ENCODE measurements around the gene GUCY1A2.
"Not testable (repeated sequence)": the region's sequence is repeated elsewhere in the genome, so short reads cannot be mapped to it uniquely, and the experiment has no call there.

GUCY1A2 gene

DNA sequence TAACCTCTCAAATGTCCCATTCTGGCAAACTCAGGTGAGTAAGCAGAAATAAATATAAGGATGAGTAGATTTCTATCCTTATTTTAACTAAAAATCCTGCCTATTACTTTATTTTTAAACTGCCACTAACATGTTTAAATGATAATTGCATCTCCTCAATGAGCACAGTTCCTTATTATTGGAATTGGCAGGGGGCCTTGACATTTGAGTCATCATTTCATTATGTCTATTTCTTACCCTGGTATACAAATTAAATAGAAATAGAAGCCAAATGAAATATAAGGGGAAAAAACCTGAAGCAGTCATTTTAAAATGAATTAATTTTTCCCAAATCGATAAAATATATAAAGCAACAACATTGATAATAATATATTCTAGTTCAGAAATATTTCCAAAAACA lies 81.2 kb downstream of the GUCY1A2 start:
- no peak for DNase-seq

DNA sequence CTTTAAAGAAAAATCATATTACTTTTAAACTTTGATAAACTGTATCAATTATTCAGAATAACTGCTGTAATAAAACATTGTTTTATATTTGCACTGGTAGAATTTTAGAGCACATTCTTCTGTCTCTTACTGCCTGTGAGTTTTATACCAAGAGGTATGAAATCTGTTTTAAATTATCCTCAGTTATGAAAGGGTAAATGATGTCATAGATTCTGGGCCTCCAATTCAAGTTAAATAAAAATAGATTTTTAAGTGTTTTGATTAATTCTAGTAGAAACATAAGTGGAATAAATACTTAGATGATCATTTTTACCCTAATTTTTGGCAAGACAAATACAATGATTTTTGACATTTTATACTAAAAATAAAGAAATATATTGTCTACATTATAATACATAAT lies 93.0 kb downstream of the GUCY1A2 start:
- no peak for DNase-seq

DNA sequence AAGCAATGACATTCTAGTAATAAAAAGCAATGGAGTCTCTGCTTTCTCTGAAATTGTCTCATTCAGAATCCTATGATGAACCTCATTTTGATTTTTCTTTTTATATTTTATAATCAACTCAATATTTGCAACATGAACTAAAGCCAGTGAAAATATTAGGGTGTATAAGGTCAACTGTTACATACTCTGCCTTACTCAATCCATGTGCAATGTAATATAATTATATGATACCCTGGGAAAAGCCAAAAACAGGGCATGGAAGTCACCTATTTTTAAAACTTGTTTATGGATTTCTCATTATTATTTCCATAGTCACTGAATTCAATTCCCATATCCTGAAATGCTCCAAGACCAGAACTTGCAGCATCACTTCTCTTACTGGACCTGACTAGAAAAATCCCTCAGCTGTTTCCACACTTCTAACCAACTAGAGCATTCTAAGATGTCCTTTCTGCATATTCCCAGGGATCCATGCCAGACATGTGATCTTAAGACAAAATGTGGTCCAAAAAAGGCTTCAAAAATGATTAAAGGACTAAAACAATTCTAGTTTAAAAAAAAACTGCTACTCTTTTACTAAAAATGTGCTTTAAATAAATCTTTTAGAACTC lies 97.3 kb downstream of the GUCY1A2 start:
- DNase-seq = no peak

DNA sequence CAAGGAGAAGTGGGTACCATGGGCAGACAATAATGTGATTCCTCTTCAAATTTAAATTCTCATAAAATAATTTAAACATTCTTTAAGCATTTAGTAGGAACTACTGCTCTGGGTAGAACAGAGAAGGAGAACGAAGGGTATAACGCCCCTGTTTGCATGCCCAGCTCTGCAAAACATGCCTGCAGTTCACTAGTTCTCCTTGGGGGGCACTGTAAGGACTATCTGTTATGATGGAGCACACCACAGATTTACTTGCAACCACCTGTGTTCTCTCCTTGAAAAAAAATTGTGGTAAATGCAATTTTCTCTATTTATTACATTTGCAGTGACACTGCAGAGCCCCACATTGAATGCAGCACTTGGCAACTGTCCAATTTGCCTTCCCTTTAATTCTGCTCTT lies 100.3 kb downstream of the GUCY1A2 start:
- DNase-seq = peak; percentile 41

DNA sequence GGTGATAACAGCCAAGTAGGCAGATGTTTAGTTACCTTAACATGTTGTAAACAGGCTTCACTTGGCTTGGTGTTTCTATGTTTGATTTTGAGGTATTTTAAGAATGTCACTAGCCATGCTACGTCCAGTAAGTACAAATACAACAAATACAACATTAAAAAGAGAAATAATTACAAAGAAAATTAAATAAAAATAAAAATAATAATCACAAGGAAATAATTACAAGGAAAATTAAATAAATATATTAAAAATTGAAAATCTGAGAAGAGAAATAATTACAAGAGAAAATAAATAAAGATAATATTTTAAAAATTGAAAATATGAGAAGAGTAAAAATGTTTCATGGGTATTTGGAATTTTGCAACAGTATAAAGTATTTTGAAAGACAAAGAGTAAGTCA lies 103.9 kb downstream of the GUCY1A2 start:
- DNase-seq = no peak

DNA sequence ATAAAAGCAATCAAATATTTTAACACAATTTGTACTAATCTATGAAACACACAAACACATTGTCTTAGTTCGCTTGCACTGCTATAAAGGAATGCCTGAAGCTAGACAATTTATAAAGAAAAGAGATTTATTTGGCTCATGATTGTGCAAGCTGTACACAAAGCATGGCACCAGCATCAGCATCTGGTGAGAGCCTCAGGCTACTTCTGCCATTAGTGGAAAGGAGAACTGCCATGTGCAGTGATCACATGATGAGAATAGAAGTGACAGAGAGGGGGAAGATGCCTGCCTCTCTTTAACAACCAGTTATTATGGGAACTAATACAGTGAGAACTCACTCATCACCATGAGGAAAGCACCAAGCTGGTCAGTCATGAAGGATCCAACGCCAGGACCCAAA lies 105.1 kb downstream of the GUCY1A2 start:
- DNase-seq = no peak

DNA sequence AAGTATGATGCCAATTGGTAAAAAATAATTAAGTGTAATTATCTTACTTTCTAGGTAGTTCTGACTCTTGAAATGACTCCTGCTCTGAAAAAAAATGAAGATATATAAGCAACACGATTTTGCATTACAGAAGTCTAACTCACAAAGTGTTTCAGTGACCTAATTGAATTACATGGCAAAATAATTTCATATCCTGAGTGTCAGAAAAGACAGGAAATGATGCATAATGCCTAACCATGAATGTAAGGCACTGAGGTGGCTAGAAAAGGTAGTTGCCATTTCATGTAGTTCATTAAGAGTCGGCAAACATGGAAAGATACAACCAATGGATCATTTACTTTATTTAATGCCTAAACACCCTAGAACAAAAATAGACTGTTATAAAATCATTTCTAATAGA lies 113.5 kb downstream of the GUCY1A2 start:
- DNase-seq = no peak

DNA sequence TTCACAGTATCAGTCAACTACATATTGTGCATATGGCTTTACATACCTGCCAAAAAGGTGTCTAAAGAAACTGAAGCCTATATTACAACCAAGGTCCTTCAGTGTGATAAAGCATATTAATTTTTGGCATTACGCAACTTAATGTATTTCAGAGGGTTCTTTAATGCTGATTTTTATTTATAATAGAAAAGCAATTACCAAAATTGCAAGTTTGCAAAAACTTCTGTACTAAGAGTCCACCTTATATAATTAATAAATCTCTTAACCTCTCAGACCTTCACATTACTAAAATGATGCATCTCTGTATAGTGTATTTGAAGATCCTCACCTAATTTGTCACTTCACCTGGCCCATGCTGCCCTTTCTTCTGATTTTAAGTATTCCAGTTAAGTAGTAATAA lies 128.6 kb downstream of the GUCY1A2 start:
- no peak for DNase-seq

DNA sequence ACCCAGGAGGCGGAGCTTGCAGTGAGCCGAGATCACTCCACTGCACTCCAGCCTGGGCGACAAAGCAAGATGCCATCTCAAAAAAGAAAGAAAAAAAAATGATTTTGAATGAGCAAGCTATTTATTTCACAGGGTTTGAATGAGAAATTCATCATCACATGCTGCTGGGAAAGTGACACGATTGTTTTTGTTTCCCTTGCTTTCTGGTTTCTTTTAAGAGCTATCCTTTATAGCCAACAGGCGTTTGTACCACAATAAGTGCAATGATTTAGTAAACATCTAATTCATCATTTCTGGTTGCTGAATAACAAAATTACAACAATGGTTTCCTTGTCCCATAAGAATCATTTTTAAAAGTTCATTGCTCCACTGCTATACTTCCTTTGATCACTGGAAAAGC lies 129.9 kb downstream of the GUCY1A2 start:
- DNase-seq = no peak

DNA sequence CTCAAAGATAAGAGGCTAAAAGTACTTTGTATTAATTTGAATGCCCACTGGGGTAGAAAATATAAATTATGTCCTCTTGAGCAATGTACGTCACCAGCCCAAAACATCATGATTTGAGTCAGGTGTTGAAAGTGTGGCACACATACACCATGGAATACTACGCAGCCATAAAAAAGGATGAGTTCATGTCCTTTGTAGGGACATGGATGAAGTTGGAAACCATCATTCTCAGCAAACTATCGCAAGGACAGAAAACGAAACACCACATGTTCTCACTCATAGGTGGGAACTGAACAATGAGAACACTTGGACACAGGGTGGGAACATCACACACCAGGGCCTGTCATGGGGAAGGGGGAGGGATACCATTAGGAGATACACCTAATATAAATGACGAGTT lies 134.6 kb downstream of the GUCY1A2 start:
- DNase-seq = not testable (repeated sequence)

DNA sequence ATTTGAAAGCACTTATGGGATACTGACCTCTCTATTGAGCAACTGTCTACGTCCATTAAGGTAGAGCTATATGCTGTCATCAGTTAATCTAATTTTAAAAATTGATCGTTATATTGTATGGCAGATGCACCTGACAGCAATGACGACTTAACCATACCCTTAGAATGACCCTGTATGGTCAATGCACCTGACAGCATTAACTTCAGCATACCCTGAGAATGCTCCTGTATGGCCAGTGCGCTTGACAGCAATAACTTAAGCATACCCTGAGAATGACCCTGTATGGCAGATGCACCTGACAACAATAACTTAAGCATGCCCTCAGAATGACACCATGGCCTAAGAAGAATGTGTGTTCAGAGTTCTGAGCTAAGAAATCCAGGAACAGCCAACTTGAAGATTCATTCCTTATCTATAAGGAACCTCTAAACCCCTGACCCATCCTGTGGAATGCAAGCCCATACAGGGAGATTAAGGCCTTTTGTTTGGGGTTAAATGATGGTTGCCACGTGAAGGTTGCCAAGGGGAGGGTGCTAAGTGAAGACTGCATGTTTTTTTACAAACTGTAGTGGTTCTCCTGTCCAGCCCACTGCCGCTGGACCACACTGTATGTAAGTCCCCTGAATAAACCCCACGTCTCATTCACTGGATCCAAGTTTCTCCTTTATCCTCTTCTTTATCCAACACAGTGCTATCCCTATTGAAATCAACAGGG lies 138.3 kb downstream of the GUCY1A2 start:
- no peak for DNase-seq

DNA sequence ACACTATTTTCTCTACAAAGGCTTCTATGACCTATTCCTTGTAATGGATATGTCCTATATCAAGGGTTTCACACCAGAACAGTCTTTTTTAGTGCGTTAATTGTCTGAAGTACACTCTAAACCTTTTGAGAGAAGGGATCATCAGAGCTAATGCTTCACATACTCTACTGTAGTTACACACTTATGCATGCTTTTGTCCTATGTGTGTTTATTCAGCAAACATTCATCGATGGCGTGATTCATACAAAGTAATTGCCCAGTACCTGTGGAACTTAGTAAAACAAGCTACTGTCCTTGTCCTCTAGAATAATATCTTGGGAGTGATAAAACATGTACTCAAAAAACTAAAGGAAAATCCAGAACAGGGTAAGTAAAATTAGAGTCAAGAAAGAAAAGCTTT lies 139.2 kb downstream of the GUCY1A2 start:
- no peak for DNase-seq

DNA sequence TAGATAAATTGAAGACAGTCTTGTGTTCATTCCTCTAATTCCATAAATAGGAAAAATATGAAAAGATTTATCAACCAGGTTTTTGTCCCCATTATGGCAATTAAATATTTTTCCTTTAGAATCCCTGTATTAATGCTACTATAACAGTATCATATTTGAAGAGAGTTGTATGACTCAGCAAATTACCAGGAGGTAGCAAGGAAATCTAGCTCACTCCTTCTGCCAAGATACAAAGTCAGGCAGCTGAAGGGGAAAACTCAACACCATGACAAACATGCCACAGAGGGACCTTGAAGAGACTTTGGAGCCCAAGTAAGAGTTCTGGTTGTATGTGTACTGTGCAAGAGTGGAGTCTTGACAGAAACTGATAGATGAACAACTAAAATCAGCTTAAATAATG lies 143.3 kb downstream of the GUCY1A2 start:
- no peak for DNase-seq

DNA sequence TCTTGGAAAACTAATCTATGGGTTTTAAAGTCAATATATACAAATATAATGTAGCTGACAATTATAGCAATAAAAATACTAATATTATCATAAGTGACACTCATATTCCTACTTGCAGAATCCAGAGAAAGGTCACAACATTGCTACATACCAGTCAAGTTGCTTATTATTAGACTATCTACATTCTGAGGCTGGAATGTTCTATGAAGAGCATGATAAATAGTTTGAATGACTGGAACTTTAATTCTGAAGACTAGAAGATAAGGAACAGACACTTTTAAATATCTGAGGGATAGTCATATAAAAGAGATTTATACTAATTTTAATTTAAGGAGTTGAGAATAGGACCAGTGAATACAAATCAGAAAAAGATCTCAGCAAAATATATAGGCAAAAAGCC lies 146.0 kb downstream of the GUCY1A2 start:
- no peak for DNase-seq

DNA sequence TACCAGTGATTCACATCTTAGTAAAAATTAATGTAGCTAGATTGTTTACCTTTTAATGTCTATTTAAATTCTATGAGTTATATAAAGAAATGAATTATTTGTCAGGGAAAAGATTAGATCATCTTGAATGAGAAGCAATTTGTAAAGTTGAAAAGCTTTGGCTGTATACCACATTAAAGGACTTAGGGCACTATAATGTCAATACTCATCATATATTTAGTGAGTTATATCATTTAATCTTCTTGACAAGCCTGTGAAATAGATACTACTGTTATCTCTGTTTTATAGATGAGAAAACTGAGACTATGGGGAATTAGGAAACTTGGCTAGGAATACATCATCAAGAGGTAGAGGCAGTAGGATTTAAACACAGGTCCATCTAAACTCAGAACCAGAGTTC lies 160.1 kb downstream of the GUCY1A2 start:
- DNase-seq = no peak

DNA sequence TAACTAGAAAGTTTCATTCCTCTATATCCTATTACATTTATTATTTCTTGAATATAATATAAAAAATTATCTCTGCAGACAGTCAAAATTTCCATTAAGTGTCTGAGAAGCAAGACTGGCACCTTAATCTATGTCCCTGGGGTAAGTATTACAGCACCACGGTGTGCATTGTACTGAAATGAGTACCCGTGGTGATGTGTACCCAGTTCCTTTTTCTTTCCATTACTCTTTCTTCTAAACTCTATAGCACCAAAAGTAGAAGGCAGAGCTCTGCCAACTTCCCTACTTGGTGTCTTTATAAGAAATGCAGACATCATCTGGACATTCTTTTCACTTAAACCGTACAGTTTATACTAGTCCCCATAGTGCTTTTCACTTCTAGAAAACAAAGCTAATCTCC lies 161.7 kb downstream of the GUCY1A2 start:
- DNase-seq = no peak

DNA sequence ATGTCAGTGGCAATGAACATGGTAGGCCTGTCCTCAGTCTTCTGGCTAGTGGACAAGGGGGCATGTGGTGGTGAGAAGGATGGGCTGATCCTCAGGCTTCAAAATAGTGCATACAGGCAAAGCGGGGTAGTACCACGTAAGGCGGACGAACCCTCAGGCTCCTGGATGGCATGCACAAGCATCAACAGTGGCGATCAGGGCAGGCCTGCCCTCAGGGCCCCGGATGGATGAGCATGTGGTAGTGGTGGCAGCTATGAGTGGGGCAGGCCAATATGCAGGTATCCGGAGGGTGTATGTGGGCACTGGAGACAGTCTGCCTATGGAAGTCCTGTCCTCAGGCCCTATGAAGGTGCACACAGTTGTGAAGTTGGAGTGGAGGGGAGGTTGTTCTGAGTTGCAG lies 163.8 kb downstream of the GUCY1A2 start:
- no peak for DNase-seq

DNA sequence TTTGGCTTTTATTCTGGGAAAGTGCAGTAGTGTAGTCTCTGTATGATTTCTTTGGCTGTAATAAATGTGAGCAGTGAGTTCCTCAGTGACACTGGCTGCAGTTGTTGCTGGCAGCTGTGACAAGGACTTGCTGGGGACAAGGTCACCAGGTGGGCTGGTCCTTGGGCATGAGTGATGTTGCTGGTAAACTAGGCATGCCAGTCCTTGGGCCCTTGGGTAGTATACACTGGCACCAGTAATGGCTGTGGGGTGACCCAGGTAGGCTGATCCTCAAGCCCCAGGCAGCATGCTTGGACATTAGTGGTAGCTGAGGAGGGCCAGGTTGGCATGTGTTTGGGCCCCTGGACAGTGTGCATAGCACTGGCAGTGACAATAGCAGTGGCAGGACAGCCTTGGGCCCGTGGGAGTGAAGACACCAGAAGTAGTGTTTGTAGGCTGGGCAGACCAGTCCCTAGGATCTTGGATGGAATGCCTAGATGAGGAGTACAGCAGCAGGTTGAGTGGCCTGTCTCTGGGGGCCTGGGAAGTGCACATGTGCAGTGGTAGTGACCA lies 164.3 kb downstream of the GUCY1A2 start:
- DNase-seq = no peak

DNA sequence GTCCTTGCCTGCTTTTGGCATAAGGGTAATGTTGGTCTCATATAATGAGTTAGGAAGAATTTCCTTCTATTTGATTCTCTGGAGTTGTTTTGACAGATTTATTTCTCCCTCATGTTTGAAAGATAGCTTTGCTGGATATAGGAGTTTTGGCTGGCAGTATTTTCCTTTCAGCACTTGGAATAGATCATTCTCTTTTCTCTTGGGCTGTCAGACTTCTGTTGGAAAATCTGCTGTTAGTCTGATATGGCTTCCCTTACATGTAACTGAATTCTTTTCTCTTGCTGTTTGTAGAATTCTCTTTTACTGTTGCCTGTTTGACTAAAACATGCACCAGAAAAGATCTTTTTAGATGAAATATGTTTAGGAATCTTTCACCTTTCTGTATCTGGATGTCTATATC lies 165.5 kb downstream of the GUCY1A2 start:
- no peak for DNase-seq

DNA sequence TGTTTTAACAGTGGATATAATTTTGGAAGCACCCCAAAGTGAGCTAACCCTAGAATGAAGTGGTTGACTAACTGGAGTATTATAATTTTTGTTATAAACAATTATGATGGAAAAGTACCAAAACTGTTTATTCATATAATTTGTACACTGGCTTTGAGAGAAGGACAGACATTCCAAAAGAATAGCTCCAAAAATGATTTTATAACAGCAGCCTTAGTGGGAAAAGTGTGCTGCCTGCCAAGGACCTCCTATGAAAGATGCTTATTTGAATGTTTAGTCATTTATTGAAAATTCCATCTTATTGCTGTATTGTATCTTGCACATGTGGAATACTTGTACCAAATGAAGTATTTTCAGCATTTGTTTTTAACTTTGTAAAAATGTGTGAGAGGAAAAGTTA lies 169.8 kb downstream of the GUCY1A2 start:
- DNase-seq = no peak

DNA sequence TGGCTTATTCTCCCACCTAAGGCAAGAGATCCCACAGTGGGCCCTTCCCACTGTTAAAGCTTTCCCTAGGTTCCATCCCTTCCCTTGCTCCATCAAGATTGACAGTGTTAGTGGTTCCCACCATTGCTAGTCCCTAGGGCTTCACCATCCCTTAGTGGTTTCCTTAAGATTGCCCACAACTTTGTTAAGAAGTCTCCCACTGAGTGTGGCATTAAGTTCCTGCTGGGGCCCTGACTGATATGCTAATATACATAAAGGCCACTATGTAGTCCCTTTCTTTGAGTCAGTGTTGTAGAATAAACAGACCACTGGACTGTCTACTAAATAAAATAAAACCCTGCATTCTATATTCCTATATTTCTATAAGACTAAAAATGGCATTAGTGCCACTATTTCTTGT lies 176.1 kb downstream of the GUCY1A2 start:
- DNase-seq = no peak

DNA sequence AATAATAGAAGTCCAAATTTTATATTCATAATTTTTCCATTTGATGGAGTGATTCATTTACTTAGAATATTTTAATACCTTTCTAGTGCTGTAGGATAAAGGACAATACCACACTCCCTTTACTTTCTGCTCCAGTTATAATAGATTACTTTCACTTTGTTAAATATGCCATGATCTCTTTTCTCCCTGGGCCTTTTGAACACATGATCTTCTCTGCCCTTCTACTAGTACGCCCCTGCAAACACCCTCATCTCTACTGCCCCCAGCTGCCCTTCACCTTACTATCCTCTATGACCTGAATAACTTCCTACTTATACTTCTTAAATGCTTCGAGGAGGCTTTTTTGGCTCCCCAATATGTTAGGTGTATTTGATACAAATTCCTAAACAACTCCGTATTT lies 177.3 kb downstream of the GUCY1A2 start:
- no peak for DNase-seq

DNA sequence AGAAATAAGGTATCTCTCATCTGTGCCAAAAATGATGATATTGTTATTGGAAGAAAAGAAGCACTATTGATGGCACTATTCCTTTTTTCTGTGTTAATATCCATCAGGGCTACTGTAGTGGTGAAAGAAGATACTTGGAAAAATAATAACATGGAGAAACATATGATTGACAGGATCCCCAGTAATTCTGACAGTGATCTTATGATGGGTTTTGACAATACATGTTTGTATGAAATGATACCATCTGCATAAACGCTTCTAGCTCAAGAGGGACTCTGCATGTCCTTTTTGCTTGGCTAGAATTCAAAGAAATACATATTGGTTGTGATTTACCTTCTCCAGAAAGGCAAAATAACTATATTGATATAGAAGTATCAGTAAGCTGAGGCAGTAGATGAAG lies 178.1 kb downstream of the GUCY1A2 start:
- DNase-seq = no peak

DNA sequence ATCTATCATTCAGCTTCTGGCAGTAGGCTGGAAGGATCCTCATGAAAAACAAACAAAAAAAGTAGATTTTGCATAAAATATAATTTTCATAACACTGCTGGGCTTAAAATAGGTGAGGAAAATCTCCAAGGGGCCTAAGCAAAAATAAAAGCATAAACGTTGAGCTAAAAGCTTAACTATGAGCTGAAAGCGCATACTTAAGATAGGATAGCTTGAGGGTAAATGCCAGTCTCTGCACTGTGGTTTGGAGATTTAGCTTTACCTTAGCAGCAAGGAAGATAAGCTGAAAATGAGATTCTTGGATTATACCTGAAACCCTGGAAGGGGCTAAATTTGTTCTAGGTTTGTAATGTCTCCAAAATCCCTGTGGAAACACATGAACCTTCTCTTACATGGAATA lies 183.7 kb downstream of the GUCY1A2 start:
- no peak for DNase-seq

DNA sequence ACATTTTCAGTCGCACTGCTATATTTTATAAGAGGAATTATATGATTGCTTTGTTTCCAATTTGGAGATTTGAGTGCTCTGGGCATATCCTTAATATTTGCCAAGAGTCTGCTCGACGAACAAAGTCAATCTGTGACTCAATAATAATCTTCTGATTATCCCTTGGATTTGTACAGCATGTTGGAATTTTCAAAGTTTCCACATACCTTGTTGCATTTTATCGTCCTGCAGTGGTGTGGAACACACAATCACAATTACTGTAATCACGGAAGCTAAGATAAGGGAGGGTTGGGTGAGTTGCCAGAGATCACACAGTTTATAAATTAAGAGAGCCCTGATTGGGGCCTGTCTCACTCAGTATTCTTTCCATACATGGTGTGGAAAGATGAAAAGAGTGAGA lies 189.3 kb downstream of the GUCY1A2 start:
- no peak for DNase-seq
